ENCODE data around the gene DBH.
A peak's percentile ranks its signal among the peaks of the same experiment; 100 is the strongest.

The DBH gene

DNA sequence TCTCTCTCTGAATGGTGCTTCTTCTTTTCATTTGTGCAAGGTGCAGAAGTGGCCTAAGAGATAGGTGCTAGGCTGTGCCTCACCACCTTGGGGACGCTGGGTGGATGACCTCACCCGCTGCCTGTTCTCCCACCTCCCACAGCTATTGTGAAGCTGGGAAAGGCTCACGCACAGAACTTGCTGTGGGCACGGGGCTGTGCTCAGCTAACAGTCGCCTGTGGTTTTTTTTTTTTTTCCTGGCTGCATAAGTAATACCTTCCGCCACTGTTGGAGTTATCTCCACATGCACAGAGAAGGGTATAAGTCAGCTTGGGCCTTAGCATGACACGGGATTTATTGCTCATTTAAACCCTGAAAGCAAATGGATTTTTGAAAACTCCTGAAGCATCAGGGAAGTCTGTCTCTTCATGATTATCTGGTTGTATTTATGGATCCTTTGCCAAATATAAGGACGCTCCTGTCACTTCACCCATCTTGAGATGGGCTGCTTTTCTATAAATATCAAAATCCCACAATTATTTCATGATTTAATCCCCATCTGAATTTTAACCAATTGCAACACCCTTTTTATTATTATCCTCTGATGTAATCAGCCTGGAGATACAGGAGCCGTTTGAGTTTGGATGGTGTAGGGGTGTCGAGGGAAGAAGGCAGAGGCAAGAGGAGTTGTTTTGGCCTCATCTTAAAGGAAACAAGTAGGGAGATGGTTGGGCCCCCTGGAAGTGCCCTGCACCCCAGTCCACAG is 9.0 kb downstream of the DBH start:
- DNase-seq = no peak

DNA sequence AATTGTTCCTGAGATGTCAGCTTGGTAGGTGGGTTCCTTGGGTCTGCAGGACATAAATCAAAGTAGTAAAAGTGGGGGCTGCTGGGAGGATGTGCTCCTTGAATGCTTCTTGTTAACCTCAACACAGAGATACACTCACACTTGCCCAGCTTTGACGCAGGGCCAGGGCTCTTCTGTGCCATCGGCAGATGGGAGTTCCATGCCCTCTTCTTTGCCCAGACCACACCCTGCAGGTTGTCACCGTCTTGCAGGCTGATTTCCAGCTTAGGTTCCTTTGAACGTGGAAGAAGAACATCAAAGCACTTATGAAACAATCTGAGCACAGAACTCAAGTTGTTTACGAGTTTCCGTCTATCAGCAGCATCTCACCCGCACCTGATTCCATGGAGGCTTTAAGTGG is 11.0 kb downstream of the DBH start:
- no peak for DNase-seq

DNA sequence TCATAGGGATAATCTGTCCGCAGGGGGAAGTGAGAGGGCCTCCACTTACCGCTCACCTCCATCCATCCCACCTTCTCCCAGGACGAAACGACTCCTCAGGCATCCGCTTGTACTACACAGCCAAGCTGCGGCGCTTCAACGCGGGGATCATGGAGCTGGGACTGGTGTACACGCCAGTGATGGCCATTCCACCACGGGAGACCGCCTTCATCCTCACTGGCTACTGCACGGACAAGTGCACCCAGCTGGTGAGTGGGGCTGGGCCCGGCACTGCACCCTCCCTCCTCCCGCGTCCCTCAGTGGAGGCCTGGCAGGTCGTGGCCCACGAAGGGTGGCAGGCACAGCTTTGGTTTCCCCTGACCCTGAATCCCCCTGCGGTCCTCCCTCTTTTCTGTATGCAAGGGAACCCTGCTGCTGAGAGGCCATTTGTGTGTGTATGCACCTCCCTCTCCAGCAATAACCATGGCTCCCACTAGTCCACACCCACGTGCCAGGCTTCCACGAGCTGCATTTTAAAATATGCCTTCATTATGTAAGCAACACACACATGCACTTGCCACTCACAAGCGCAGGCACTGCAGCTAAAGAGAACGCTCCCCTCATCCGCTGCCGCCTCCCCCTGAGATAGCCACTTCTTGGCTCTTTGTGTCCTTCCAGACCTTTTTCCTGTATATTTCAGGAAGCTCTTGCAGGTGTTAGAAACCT is 11.8 kb downstream of the DBH start:
- DNase-seq = no peak

DNA sequence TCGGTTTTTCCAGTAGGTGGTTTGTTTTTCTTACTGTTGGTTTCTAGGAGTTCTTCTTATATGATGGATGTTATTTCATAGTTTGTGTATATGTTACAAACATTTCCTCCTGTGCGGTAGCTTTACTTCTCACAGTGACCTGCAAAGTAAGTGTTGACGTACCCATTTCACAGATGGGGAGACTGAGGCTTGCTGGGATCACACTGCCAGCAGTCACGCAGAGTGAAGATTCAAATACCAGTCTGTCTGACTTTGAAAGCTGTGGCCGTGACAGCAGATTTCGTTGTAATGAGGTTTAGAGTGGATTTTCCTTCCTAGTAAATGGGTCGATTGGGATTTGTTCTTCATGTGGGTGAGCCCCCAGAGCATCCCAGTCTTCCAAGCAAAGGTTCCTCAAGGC is 13.0 kb downstream of the DBH start:
- no peak for DNase-seq

DNA sequence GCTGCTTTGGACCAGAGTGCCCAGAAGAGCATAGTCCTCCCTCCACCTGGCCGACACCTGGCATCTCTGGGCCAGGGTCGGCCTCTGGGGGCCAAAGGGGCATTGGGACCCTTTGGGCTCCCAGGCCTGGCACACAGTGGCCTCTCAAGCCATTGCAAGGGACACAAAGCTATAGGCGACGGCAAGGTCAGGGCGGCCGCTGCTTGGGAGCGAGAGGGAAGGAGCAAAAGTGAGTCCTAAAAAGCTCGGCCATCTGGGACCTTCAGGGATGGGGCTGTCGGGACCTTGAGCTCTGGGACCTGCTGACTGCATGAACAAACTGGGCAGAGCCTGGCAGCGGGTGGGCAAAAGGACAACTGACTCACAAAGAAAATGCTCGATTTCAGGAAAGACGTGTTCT is 13.9 kb downstream of the DBH start:
- DNase-seq = no peak

- DNase-seq = no peak
Observed at GRCh38 chr9:133653638-133654037, 17.5 kb downstream of the DBH start.

DNA sequence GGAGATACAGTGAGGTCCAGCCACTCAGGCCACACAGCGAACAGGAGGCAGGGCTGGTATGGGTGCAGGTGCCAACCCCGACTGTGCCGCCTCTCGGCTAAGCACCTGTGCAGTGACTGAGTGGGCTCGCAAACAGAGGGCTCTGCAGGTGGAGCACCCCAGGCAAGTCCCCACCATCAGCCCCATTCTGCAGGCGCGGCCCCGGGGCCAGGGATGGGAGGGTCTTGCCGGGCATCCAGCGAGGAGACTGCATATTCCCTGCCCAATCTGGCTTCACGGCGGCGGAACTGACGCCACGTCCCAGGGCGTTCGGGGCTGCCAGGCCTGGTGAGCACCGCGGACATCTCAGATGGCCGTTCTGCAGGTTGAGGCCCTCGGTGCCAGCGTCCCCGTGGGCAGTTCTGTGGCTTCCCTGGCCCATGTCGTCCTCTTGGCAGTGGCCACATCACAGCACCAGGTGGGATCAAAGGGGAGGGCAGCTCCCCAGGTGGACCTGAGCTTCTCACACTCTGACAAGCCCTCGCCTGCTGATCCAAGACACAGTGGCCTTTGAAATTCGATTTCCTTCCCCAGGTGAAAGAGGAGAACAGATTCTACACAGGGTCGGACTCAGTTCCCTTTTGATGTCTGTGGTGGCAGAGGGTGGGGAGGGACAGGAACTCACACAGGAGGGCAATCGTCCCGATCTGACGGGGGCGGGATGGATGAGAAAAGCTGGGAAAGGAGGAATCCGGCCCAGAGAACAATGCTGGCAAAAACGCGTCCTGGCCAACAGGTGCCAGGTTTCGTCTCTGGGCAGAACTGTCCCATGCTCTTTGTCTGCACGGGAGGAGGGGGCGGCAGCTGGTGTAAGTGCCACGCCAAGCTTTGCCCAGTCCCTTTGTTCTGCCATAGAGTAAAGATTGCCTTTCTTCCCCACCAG is 18.8 kb downstream of the DBH start:
- DNase-seq = no peak

- DNase-seq = no peak
Observed at GRCh38 chr9:133655701-133656100, 19.5 kb downstream of the DBH start.

DNA sequence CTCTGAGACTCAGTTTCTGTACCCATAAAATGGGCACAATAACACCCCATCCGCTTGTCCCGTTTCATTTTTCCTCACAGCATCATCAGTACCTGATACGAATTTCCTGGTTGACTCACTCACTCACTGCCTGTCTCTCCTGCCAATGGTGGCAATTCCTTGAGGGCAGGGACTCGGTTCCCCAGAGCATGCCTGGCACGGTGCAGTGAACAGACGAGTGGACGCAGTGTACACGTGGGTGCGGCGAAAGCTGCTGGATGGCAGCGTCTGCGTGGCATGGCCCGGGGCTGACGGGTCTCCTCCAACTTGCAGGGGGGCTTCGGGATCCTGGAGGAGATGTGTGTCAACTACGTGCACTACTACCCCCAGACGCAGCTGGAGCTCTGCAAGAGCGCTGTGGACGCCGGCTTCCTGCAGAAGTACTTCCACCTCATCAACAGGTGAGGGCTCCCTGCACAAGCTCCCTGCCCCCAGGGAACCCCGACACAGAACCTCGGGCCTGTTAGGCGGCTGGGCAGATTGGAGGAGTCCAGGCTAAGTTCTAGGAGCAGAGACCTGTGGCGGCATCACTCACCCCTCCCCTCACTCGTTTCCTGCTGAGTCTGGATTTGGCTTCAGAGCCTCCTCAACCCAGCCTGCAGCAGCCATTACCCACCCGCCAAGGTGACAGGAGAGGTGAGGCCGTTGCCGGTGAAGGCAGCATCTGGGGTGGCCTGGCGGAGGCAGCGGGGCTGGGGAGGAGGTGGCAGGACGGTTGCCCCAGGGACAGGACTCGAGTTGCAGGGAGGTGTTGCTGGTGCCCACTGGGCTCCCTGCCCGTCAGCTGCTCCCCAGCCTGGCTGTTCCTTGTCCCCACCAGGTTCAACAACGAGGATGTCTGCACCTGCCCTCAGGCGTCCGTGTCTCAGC is 20.3 kb downstream of the DBH start:
- DNase-seq = peak; percentile 40 to 47

- no peak for DNase-seq
Observed at GRCh38 chr9:133657120-133657661, 21.0 kb downstream of the DBH start.

GRCh38 chr9:133658442-133659431 is 22.6 kb downstream of the DBH start:
- DNase-seq = no peak

- DNase-seq = no peak
Observed at GRCh38 chr9:133659516-133659915, 23.4 kb downstream of the DBH start.

- no peak for DNase-seq
Observed at GRCh38 chr9:133661846-133662540, 25.8 kb downstream of the DBH start.

- DNase-seq = no peak
Observed at GRCh38 chr9:133664173-133665050, 28.2 kb downstream of the DBH start.

DNA sequence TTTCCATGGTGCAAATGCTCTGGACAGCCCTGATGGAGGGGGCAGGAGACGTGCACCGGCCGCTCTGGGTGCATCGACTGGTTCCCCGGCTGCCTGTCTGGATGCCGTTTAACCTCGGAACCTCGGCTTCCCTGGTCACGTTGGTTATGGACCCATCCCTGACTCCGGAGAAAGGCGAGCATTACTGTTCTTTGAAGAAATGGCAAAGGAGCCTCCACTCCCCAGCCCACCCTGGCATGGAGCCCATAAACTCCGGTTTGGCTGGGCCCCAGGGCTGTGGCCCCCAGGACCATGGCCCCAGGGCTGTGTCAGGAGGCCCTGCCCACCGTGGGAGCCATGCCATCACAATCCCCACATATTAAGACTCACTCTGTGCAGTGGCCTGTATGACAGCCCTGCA is 28.9 kb downstream of the DBH start:
- DNase-seq = no peak

- no peak for DNase-seq
Observed at GRCh38 chr9:133665535-133665934, 29.4 kb downstream of the DBH start.

GRCh38 chr9:133666387-133666786 is 30.2 kb downstream of the DBH start:
- DNase-seq = no peak

DNA sequence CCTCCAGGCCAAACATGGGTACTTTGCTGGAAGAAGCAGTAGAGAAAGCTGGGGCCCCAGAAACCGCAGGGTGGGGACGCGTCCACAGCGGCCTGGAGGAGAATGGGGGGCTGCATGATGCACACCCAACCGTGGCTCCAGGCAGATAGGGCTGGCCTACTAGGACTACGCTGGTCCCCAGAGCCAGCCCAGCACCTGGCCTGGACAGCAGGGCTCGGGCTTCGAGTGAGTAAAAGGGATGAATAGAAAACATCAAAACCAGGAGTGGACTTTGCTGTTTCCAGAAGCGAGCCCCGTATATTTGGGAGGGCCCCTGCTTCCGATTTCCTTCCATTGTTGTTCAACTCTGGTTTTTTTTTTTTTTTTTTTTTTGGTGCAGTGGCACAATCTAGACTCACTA is 30.7 kb downstream of the DBH start:
- no peak for DNase-seq
